Left ventricle myocardium superior (tissue), 1 donor: ENCODE data around the gene SERP2. TPM values are rescaled to one million over a fixed set of nuclear protein-coding genes. Genes with fewer than 3 reads are reported as not detected.
A peak's percentile ranks its signal among the peaks of the same experiment; 100 is the strongest.

Experiments
- ATAC-seq: fragments of 200-7000 bp; cut with Tn5 transposase; one replicate; pipeline ENCODE4 v1.9.1; 2020; ENCODE audit warnings: mild to moderate bottlenecking, moderate library complexity
- DNase-seq: peaks from one replicate; pipeline ENCODE4 v3.0.0-alpha.2; 2020
- intact Hi-C: fragments of 100-400 bp; cut with micrococcal nuclease; formaldehyde crosslinking; loops from one replicate; pipeline ENCODE4 v1.11.0; 2022
- total RNA-seq: library from RNA; stranded (reverse); fragmentation: NEBNext Ultra II Directional; extraction: Animal tissue kit (Norgen Biotek cat#: 25700); gene quantifications from one replicate; pipeline ENCODE4 v1.2.1, GENCODE V29; 2021
- donor health status: DM: no; HTN: yes; CAD: no; lungs with severe emphysema.

SERP2 gene
- total RNA-seq, 1 donor from 2014 or later: 12.4 TPM

DNA sequence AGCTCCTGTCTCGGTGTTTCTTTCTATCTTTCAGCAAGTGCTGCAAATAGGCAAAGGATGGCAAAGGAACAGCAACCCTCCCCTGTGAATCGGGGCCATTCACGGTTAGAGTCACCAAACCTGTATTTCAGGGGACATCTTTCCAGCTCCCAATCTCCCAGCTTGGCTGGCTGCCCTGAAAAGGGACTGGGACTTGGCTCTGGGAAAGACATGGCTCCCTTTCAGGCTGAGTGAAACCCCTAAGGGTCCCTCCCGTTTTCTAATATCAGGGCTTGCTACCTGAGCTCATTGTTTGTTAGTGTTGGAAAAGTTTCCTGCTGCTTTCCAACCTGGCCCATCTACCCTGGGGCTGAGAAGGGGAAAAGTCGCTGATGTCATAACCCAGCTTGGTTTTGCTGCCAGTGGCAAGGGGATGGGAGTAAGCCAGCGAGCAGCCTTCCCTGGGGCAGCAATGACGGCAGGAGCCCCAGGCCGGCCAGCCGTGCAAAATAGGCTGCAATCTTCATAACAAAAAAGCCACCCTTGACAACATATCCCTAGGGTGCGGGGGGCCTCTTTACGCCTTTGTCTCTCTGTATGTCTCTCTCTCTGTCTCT is 29.9 kb downstream of the SERP2 start:
- DNase-seq (no peak), ATAC-seq (no peak)
- intact Hi-C loops: no loop called here

DNA sequence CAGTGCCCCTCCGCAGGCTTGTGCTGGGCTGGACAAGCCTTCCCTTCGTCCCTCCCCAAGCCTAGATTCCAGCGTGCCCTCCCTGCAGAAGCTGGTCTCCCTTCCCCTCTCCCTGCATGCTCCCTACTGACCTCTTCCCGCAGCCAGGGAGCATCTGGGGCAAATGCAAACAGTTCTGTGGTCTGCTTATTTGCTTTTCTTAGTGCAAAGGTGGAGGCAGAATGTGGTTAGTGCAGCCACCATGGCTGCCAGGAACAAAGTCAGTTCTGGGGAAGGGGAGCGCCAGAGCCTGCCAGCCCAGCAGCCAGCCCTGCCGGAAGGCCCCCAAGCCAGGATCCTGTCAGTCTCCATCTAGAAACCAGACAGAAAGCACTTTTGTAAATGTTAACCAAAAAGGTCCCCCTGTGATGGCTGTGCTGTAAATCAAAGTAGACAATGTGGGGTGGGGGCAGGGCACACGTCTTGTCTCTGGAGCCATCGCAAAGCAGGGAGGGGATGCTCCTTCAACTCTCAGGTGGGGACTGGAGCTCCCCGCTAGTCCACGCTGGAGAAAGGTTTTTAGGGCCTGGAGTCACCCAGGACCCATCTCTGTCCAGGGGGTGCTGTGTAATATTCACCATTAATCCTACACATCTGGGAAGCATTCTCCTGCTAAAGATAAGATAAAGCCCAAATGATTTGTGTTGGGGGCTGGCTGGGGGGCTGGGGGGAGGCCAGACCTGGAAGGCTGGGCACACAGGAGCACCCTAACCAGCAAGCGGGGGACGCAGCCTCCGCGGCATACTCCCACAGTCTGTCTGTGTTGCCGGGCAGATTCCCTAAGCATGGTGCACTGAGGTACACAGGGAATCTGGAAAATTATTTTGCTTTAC is 30.9 kb downstream of the SERP2 start:
- DNase-seq: no peak
- intact Hi-C loops: no loop called here
- no peak for ATAC-seq

DNA sequence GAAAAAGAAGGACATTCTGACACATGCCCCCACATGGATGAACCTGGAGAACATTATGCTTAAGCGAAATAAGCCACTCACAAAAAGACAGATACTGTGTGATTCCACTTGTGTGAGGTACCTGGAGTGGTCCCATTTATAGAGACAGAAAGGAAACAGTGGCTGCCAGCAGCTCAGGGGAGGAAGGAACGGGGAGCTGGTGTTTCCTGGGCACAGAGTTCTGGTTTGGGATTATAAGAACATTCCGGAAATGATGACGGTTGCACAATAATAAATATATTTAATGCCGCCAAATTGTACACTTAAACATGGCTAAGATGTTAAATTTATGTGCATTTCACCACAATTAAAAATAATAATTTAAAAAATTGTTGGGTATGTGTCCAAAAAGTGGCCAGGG is 33.0 kb downstream of the SERP2 start:
- DNase-seq (no peak), ATAC-seq (no peak)
- intact Hi-C loops: no loop called here

DNA sequence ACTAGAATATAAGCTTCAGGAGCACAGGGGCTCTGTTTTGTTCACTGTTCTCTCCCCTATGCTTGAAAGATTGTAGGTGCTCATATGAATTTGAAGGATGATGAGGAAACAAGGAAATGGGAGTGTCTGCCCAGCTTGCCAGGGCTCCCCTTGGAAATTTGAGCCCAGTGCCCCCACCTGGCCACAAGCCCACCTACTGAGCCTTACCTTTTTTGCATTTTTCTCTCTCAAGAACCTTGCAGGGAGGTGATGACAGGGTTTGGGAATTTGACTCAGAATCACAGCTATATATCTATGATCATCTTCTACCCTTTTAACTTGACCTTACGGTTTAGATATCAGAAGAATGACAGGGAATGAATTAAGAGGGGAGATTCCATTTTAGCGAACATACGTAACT is 33.8 kb downstream of the SERP2 start:
- DNase-seq: no peak
- intact Hi-C loops: no loop called here
- ATAC-seq: no peak

DNA sequence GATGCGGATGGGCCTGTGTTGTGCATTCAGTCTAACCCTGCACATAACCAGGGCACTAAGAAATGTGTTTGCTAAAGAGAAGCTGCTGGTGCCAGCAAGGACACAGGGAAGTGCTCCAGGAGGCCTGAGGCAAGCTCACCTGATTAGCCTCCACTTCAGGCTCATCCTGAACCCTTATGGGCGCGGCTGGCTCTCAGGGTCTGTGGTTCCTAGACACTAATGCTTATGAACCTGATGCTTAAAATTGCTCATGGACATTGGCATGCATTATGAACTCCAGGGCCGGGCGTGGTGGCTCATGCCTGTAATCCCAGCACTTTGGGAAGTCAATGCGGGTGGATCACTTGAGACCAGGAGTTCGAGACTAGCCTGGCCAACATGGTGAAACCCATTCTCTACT is 34.3 kb downstream of the SERP2 start:
- intact Hi-C loops: no loop called here
- DNase-seq: no peak
- no peak for ATAC-seq

DNA sequence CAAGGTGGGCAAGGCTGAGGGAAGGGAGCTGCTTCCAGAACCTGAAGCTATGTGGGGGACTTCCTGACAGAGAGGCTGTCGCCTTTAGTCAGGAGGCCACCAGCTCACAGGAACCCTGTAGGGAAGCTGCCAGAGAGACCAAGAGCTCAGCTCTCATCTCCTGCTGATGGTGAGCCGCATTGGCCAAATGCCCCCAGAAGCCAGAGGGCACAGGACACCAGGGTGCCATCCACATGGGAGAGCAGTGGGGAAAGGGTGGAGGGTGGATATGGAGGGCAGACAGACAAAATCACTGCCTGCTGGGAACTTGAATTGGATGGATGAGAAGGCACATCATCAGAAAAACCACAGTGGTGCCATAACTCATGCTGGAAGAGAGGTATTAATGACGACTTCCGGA is 36.0 kb downstream of the SERP2 start:
- intact Hi-C loops: no loop called here
- DNase-seq: no peak
- no peak for ATAC-seq

DNA sequence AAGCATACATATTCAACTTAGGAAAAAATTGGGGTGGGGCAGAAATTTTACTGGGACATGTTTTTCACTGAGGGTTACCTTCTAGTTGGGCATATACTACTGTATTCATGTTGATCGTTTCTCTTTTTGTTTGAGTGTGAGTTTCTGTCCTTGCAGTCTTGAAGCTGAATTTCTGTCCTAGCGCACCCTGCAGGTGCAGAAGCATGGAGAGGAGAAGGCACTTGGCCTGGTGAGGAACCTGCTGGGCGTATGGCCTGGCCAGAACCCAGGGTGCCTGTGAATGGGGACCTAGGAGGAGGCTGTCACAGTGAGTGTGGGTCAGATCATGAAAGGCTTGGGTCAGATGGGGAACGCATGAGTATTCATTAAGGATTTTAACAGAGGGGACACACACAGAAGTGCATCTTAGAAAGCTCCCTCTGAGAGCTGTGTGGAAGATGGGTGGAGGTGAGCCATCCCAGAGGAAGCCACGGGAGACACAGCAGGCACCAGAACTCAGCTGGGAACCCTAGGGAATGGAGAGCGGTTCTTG is 36.8 kb downstream of the SERP2 start:
- DNase-seq: no peak
- intact Hi-C loops: no loop called here

DNA sequence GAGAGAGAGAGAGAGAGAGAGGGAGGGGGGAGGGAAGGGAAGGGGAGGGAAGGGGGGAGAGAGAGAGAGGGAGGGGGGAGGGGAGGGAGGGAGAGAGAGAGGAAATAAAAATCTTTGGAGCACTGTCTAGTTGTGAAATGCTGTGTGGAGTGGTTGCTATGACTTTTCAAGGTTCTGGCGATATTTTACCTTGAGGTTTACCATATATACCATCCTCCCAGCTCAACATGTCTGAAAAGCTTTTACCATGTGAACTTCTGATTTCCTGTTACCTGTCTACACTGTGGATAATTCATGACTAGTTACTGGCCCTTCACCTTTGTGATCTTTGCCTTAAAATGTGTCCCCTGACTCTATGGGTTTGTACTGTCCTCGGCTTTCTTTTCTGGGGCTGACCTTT is 38.2 kb downstream of the SERP2 start:
- ATAC-seq (no peak), DNase-seq (no peak)
- intact Hi-C loops: no loop called here

More for the DNA sequence above, 36.8 kb downstream of the SERP2 start:
- no peak for ATAC-seq

DNA sequence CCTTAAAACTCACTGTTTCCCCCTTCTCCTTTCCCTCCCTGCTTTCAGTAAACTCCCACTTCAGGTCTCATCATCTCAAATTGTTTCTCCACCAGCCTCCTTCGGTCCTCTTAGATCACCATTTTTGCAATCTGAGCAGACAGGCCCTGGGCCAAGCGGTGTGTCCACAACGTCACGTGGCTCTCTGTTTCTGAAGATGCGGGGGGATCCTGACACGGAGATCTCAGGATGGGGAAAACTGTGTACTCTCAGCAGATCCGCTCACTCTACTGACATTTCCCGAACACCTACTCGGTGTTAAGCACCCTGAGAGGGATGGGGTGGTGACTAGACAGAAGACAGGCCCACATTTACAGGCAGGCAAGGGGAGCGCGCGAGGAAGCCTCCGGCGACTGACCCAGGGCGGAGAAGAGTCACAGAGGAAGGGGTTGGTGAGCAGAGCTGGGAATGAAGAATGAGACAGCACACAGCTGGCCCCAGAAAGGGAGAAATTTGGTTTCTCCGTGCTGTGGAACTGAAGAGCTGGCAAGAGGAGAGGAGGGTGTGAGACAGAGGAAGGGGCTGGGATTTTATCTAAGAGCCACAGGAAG is 38.8 kb downstream of the SERP2 start:
- no peak for DNase-seq
- peak; percentile 18 for ATAC-seq
- intact Hi-C loops: no loop called here

DNA sequence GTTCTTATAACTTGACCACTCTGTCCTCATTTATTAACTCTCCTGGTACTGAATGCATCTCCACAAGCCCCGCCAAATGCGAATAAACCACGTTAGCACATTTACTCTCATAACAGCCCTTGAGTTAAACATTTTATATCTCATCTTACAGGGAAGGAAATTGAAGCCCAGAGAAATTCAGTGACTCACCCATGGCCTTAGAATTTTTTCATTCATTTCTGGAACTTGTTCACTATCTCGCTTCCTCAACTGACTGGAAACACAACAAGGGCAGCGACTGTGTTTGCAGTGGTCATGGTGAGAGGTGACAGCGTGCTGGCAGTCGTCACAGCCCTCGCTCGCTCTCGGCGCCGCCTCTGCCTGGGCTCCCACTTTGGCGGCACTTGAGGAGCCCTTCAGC is 39.5 kb downstream of the SERP2 start:
- DNase-seq (no peak), ATAC-seq (no peak)
- intact Hi-C loops: no loop called here

DNA sequence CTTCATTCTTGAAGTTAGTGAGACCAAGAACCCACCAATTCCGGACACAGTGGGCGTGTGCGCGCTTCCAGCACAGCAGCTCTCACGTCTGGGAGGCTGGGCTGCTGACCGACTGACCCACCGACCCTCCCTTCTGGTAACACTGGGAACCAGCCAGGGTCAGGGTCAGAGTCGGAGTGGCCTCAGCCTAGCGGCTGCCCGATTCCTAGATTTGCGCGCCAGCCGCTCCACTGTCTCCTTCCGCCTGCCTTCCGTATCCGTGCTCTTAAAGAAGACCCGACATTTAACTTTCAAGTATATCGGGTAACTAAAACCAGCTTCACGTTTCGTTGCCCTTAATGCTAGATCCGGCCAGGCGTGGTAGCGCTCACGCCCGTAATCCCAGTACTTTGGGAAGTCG is 41.1 kb downstream of the SERP2 start:
- ATAC-seq (no peak), DNase-seq (no peak)
- intact Hi-C loops: no loop called here

DNA sequence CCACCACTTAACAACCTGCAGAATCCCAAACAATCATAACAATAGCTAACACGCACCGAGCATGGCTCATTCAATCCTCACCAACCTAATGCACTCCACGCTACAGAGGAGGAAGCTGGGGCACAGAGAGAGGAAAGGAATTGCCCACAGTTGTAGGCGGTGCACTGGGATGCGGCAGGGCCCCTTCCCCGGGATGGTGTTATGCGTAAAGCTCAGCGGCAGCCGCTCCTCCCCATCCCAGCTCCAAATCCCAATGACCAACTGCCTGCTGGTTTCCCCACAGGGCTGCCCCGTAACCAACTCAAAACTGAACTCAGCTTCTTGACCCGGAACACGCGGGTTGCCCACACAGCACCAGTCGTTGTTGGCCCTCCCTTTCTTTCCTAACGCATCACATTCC is 42.2 kb downstream of the SERP2 start:
- intact Hi-C loops: no loop called here
- no peak for DNase-seq
- no peak for ATAC-seq

DNA sequence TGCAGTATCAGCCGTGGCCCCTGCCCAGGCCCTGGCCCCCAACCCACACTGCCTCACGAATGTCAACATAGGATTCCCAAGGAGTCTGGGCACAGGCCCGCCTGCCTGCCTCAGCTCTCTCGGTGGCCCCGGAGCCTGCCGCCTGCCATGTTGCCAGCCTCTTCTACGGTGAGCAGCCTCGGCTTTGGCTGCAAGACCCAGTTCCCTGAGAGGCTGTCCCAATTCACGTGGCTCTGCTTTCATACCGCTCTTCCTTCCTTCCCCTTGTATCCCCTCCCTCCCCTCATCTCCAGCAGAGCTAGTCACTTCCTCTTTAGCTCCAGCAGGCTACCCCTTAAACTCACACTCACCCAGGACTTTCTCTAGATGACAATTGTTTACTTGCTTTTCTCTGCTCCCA is 42.7 kb downstream of the SERP2 start:
- intact Hi-C loops: no loop called here
- DNase-seq (no peak), ATAC-seq (no peak)

DNA sequence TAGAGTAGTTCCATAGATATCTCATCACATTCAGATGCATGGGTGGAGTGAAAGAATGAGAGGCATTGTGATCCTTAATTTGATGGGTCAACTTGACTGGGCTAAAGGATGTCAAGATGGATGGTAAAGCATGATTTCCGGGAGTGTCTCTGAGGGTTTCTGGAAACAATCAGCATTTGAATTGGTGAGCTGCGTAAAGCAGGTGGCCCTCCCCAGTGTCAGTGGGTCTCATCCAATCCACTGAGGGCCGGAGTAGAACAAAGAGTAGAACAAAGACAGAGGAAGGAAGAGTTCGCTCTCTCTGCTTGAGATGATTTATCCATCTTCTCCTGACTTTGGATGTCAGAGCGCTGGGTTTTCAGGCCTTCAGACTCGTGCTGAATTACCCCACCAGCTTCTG is 43.1 kb downstream of the SERP2 start:
- DNase-seq (no peak), ATAC-seq (no peak)
- intact Hi-C loops: no loop called here

DNA sequence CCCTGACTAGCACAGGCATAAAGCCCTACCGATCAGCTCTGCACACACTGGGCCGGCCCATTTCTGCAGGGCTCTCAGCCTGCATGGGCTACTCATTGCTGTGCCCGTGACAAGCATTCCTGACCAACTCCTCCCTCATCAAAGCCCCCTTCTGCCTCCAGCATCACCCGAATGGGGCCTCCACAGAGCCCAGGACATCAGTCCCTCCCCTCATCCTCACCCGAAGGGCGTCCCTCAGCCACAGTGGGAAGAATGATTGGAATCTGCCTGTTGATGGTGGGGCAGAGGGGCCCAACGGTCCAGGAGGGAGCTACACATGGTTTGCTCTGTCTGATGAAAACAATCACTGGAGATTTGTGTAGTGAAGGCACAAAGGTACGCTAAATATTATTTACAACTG is 43.8 kb downstream of the SERP2 start:
- DNase-seq (no peak), ATAC-seq (no peak)
- intact Hi-C loops: no loop called here

DNA sequence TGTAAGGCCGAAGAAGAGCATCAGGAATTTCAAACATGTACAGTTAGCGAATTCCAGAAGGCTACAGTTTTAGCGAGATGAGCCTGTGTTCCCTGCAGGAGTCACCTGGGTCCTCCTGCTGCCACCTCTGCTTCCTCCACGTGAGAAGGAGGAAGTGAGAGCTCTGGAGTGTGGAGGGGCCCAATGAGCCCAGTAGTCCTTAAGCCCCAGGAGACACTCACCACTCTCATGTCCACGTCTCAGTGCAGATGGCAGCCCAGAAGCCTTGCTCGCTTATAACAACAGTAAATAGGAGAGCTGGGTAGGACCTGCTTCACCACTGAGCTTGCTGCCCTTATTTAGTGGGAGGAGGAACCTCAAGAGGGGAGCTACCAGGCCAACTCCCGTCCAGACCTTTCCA is 44.3 kb downstream of the SERP2 start:
- intact Hi-C loops: no loop called here
- DNase-seq (no peak), ATAC-seq (no peak)

DNA sequence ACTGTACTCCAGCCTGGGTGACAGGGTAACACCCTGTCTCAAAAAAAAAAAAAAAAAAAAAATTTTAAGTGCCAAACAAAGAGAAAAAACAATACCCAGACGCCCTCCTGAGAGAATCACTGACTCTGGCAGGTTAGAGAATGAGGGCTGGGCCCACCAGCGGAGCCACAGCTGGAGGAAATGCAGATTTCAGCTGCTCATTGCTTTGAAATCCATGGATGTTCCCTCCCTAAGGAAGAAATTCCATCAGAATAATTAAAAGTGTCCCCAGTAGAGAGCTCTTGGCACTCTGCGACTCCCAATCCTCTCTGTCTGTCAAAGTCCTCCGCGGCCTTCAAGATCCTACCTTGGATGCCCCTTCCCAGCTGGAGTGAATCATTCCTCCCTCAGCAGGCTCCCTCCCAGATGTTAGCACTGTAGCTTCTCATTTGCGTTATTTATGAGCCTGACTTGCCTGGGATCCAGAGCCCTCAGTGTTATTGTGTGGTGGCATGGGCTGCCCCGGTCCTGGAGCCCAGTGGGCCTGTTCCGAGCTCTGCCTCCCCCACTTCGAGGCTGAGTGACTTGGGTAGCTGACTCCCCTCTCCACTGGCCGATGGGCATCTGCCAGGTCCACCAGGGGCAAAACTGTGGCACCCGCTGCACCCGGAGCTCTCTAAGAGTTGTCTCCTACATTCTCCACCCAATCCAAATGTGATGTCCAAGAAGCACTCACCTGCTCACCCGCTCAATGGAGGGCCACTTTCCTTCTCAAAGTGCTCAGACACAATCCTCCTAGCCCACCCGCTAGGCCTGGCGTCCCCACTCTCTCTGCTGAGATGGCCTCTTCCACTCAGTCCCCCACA is 47.0 kb downstream of the SERP2 start:
- no peak for ATAC-seq
- no peak for DNase-seq
- intact Hi-C loops: no loop called here

DNA sequence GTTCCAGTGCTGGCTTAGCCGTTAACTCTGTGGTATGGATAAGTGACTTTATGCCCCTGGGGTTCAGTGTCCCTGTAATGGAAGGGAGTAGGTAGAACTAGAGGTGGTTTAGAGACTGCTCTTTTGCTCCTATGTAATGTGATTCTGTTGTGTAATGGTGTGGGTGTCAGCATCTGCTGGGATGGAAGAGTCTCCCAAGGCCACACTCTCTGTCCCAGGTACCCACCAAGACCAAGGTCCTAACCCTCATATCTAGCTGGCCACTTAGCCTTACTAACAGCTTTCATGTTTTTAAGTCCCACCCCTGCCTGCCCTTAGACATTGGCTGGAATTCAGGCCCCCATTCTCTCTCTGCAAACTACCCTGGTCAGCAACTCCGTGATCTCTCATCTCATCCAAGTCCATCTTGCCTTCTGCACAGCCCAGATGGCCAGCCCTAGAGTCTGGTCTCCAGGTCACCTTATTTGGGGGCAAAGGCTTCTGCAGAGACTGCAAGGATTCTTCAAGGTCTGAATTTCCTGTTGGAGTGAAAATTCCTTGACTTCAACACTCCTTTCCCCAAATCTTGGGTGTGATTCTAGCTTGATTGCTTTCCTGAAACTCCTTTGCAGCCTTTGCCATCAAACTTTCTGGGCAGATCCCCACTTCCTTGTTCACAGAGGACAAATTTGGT is 48.4 kb downstream of the SERP2 start:
- DNase-seq (no peak), ATAC-seq (no peak)
- intact Hi-C loops: no loop called here
